ENCODE data around the gene CRADD.

- TF ChIP-seq POLR2A (IDR thresholded peaks at IDR 0.05) (no peak), CTCF (IDR thresholded peaks at IDR 0.05) (no peak), EP300 (IDR thresholded peaks at IDR 0.05) (no peak)
Measured at GRCh38 chr12:93883436-93884154, 206.4 kb downstream of the CRADD start.
